NCI-H526 treated with DMSO at 0.1 percent for 48 hours (cell line): ENCODE results near the gene PTHLH.

Experiments used
- DNase-seq: peaks from one replicate; lab custom pipeline; 2025; lab: John Stamatoyannopoulos, UW

Gene PTHLH

DNA sequence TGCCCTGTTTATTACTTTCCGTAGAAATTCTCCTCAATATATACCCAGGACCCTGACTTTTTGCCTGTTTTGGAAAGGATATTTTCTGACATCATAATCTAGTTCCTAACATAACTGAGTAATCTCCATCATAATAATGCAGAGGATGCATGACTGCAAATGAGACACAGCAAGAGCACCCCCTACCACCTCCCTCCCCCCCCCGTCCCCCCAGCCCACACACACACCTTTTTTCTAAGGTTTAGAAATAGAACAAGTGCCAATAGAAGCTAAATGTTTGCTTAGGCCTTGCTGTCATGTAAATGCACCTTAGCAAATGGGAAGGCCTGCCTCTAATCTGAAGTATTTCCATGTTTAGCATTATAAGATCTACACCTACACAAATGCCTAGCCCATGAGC lies at the start of gene PTHLH:
TSS of gene PTHLH (minus strand) at position 13 of the 400 bp plus-strand sequence. CDS start 3,239 bp downstream, outside the sequence.
- DNase-seq = no peak

DNA sequence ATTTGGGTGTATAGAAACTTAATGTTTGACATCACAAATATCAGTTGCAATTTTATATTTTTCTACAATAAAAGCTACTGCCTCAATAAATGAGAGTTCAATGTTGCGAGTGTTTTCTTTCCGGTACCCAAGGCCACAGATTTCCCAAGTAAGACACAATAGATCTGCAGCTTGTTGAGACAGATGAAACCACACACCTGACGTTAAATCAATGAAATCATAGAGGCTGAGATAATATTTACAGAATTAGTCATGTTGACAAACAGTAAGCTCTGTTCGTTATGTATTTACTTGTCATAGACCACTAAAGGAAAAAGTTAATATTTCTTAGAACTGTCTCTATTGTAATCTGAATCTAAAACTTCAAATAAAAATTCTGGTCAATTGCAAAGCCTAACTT lies 49.2 kb upstream of the PTHLH start:
- DNase-seq = no peak

DNA sequence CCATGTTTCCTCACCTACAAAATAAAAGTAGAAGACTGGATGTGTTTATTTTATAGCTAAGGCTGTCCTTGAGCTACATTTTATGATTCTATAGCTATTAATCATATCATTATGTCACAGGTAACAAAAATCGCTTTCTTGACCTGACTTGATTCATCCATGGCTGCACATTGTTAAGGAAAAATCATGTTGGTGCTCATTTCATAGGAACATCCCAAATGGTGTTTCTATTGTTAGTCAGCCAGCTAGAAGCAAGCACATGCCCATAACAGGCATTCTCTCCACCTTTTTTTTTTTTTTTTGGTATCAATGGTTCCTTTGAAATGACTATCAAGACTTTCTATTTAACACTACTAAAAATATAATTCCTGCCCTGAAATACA lies 45.3 kb upstream of the PTHLH start:
- DNase-seq = no peak

GRCh38 chr12:28017126-28017872 lies 44.8 kb upstream of the PTHLH start:
- no peak for DNase-seq

DNA sequence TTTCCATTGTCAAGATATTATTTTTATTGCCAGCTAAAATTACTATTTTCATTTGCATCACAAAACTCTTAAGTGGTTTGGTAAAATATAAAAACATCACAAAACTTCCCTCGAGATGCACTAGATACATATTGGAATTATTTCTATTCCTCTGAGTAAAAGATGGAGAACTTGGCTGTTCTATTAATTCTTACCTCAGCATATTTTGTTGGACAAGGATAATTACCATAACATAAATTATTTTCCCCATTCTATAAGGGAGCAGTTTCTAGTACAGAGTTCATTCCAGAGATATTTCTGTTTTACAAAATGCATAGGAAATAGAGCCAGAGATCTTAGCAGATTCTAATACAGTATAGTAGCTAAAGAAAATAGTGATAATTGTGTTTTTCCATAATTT lies 42.6 kb upstream of the PTHLH start:
- no peak for DNase-seq

- DNase-seq = no peak
Measured at GRCh38 chr12:28014196-28014595, 41.7 kb upstream of the PTHLH start.

GRCh38 chr12:28012333-28012918 lies 39.9 kb upstream of the PTHLH start:
- DNase-seq = no peak

DNA sequence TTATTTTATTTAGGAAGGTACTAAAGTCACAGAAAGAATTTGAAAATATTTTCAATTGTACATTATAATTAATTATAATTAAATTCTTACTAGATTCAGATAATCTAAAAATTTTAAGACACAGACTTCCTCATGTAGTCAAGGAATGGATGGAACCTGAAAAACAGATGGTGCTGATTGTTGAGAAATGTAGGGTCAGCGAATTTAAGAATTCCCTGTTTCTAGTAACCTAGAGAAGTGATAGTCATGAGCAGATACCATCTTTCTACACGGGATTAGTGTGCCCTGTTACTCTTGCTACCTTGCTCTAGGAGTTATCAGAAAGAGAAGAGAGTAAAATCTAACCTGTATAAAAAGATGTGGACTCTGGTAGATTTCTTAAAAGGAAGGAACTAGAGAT lies 37.5 kb upstream of the PTHLH start:
- DNase-seq = no peak

DNA sequence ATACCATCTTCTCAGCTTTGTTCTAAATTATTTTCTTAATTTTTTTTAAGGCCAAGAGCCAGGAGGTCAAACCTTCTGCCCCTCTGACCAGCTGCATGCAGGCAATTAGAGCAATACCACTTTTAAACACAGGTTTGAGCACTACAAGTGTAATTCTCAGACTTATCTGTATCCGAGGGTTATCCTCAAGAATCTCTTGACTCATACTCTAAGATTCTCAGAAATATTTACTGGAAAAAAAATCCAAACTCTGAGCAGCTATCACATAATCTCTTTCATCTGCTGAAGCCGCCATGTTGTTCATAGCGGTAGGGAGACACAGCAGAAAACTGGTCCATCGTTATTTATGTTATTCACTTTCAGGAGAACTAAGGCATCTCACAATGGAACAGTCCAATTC lies 27.4 kb upstream of the PTHLH start:
- no peak for DNase-seq

DNA sequence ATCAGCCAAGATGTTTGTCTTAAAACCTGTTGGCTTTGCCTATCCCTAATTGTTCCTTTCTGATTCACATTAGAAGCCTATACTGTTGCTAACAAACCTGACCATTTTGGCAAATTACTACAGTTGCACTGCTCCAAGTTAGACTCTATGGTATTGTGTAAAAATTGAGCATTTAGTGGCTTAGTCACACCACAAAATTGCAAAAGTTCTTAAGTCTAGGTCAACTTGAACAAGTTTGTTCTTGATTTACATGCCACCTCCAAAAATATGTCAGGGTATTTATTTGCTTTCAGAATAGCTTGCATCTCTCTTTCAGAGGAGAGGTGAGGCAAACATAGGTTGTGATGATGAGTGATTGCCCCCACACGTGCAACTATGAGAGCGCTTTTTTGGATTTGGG lies 27.0 kb upstream of the PTHLH start:
- no peak for DNase-seq

- no peak for DNase-seq
Measured at GRCh38 chr12:27998658-27999057, 26.1 kb upstream of the PTHLH start.

- DNase-seq = no peak
Measured at GRCh38 chr12:27998170-27998569, 25.6 kb upstream of the PTHLH start.

GRCh38 chr12:27996761-27997160 lies 24.2 kb upstream of the PTHLH start:
- DNase-seq = no peak

- no peak for DNase-seq
Measured at GRCh38 chr12:27995406-27995805, 22.9 kb upstream of the PTHLH start.

DNA sequence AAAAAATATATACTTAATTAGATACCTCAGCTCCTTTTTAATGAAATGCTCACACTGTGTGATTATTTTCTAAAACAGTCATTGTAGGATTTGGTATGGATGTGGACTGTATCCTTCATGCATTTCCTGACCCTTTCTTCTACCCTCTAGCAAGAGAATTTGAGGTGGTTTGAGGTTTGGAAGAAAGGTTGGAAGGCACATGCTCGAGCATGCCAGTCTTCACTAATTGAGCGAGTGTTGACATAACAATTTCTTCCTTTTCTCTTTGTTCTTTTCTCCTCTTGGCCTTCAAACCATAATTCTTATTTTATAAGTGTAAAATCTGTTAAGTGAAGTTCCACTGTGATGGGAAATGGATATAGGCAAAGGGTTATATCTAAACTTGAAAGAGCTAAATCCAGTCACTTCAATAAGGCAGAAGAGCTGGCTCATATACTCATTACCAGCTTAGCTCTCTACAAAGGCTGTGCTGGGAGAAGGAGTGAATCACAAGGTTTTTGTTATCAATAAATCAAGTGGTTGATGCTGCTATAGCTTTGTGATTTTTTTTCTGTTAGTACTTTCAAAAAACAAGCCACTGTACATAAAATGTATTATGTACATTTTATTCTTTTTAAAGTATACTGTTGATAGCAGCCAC lies 16.2 kb upstream of the PTHLH start:
- no peak for DNase-seq

- no peak for DNase-seq
Measured at GRCh38 chr12:27987331-27987730, 14.8 kb upstream of the PTHLH start.

GRCh38 chr12:27984275-27984674 lies 11.7 kb upstream of the PTHLH start:
- no peak for DNase-seq

DNA sequence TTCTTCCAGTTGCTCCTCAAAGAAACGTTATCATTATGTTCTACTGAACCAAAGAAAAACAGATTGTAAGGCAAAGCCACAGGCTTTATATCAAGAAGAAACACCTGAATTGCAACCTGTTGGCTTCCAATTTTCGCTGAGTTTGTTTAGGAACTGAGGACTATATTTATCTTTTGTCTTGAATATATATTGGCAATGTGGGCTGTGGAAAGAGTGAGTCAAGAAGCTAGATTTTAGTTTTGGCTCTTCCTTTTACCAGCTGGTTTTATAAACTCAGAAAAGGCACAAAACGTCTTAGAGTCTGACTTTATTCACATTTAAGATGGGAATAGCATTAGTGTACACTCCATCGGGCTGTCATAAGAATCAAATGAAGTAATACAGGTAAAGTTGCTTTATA lies 10.4 kb upstream of the PTHLH start:
- DNase-seq = no peak

DNA sequence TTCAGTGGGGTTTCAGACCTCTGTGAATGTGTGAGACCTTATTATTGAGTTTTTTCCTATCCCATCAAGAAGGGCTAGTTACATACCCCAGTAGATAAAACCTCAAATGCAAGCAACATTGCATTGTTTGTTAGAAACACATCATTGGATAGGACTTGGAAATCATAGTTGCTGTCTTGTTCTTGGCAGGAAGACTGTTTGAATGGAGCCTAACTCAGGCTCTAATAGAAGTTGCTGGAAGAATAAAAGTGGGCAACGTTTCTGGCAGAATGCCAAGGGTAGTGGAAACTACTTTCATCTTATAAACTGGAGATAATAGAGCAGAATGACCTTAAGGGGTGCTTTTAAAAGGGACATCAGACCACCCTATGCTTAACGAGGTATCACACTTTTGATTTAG lies 9.9 kb upstream of the PTHLH start:
- DNase-seq = no peak

GRCh38 chr12:27981874-27982273 lies 9.3 kb upstream of the PTHLH start:
- DNase-seq = no peak

GRCh38 chr12:27979145-27979544 lies 6.6 kb upstream of the PTHLH start:
- no peak for DNase-seq

DNA sequence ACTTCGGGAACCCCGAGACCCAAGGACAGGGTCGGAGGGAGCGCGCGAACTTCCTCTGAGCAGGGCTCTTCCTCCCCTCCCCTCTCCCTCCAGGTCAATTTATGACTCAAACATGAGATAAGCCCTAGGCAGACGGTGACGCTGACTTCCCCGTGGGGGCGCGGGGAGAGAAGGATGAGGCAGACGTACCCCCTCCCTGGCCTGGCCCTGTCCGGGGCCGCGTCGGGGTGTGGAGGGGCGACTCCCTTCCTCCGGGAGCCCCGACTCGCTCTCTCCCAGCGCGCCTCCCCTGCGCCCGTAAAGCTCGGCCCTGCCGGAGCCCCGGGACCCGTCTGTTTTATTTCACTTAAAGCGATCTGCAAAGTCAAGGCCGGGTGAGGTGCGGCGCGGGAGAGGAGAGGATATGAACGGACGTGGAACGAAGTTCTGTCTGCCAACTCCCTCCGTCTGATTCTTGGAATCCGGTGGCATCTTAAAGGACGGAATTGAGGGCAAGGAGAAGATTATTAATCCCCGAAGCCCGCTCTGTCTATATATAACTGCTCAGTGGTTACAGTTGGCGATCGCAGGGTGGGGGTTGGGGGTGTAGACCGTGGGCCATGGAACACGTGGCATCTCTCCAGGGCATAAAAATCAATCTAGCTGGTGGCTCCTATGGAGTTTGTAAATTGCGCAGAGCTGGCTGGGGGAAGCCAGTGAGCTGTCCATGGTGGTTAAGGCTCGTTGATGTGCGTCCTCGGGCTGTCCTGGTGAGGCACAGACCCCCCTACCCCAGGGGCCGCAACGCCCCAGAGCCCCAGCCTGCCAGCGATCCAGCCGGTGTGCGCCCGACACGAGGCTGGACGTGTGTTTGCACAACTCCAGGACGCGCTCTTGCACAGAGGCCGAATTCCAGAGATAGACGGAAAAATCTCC lies 2.9 kb upstream of the PTHLH start:
- no peak for DNase-seq
